ENCODE data around the gene TLL1. TPM values are rescaled to one million over a fixed set of nuclear protein-coding genes. Genes with fewer than 3 reads are reported as not detected.

TLL1 gene
- total RNA-seq, 1 donor from 2014 or later, result 7.8 TPM

DNA sequence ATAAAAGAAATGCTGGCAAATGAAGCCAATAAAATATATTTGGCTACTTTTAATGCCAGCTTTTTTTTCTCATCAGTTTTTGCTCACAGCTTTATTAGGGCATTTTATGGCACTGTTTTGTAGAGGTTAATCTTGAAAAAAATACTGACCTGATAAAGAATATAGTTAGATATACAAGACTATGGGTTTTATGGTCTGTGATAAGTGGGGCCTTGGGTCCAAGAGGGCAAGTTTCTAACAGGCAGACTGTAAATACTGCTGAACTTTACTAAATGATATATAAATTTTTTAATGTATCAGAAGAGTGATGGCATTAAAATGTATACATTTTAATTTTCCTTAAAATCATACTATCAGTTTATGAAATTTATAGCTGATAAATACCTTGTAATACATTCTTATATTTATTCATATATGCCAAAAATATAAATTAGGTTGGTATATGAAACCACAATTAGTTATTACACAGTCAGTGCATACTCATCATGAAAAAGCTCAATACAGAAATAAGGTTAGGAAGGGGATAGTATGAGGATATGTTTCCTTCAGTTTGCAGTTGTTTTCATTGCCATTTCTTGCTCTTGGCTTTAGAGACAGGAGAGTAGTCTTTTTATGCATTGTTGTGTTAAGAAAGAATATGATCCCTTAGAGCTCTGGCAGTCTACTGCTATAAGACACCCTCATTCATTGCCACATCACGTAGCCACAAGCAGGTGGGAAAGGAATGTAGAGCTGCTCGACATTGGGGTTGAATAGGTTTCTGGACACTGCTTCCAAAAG, 146.6 kb downstream of the TLL1 start:
- intact Hi-C loops (cut with DNase I), result no loop called here
- Histone ChIP-seq H3K9me3 (no peaks in the 10 kb centered on the region), H3K36me3 (no peaks in the 10 kb centered on the region), H3K27me3 (no peaks in the 10 kb centered on the region), H3K4me1 (no peaks in the 10 kb centered on the region), H3K27ac (no peak overlapping the region), H3K4me3 (no peak overlapping the region)
- TF ChIP-seq CTCF (IDR thresholded peaks at IDR 0.05), result no peak
- no peak for DNase-seq (ENCODE audit: low spot score in 2 of 2)

DNA sequence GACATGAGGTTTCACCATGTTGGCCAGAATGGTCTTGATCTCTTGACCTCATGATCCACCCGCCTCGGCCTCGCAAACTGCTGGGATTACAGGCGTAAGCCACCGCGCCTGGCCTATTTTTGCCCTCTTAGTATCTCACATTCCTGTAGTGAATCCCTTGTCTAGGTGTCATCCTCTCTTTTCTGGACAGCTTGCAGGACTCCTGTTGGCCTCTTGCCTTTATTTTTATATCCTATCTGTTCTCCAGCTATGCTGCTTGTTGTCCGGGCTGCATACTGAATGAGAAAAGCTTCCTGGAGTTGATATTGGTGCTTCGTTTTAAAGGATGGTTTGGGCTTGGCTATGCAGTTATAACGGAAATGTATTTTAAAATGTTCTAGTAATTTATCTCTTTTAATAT, 148.6 kb downstream of the TLL1 start:
- Histone ChIP-seq H3K36me3 (no peaks in the 10 kb centered on the region), H3K9me3 (no peaks in the 10 kb centered on the region), H3K27me3 (no peaks in the 10 kb centered on the region), H3K4me3 (no peak overlapping the region), H3K27ac (no peak overlapping the region), H3K4me1 (no peaks in the 10 kb centered on the region)
- intact Hi-C loops (cut with DNase I), result no loop called here
- no peak for TF ChIP-seq CTCF (IDR thresholded peaks at IDR 0.05)
- DNase-seq (ENCODE audit: low spot score in 2 of 2), result no peak

DNA sequence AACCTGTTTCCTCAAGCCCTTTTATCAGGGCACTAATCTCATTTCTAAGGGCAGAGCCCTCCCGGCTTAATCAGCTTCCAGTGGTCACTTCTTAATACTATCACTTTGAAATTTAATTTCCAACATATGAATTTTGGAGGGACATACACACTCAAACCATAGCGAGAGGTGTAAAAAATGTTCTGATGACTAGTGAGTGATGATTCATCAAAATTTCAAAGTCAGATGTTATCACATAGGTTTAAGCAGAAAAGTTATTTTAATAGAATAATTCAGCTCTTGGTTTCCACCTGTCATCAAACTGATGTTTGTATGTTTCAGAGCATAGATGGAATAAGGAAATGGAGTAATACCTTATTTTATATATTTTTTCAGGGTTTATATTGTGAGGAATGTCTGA, 161.9 kb downstream of the TLL1 start:
- intact Hi-C loops (cut with DNase I), result no loop called here
- no peaks in the 10 kb centered on the region for H3K27me3 ChIP-seq
- H3K36me3 ChIP-seq, result no peaks in the 10 kb centered on the region

GRCh38 chr4:166039822-166040221, 166.8 kb downstream of the TLL1 start:
- Histone ChIP-seq H3K27me3 (no peaks in the 10 kb centered on the region), H3K4me1 (no peaks in the 10 kb centered on the region), H3K9me3 (no peaks in the 10 kb centered on the region), H3K27ac (no peak overlapping the region), H3K36me3 (no peaks in the 10 kb centered on the region), H3K4me3 (no peak overlapping the region)
- intact Hi-C loops (cut with DNase I), result no loop called here
- TF ChIP-seq CTCF (IDR thresholded peaks at IDR 0.05), result no peak
- no peak for DNase-seq (ENCODE audit: low spot score in 2 of 2)

More for the DNA sequence above, 161.9 kb downstream of the TLL1 start:
- H3K4me1 ChIP-seq, result no peaks in the 10 kb centered on the region
- no peak for TF ChIP-seq CTCF (IDR thresholded peaks at IDR 0.05)
- H3K27ac ChIP-seq, result no peak overlapping the region
- no peak for DNase-seq (ENCODE audit: low spot score in 2 of 2)
- no peak overlapping the region for H3K4me3 ChIP-seq
- H3K9me3 ChIP-seq, result no peaks in the 10 kb centered on the region

DNA sequence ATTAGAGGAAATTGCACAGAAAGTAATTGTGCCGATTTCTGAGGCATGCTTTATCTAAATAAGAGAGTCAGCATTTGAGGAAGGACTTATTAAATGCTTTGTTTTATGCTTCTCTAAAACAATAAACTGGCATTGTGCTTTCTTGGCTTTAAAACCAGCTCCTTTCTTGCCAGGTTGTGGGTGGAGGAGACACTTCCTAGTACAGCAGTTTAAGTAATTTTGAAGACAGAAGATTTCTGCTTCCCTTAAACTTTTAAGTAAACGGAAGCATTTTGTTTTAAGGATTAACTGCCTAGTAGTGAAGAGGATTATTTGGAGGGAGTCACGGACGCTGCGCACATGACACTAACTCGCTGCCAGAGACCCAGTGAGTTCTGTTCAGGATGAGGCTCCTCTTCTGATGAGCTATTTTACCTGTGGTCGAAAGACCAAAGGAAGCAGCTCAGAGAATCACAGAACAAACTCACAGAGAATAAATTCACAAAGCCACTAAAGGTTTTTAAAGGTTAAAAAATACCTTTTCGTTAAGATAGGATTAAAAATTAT, 169.5 kb downstream of the TLL1 start:
- no peaks in the 10 kb centered on the region for H3K9me3 ChIP-seq
- H3K4me1 ChIP-seq, result no peaks in the 10 kb centered on the region
- intact Hi-C loops (cut with DNase I), result no loop called here
- H3K27ac ChIP-seq, result no peak overlapping the region
- no peaks in the 10 kb centered on the region for H3K27me3 ChIP-seq
- H3K36me3 ChIP-seq, result no peaks in the 10 kb centered on the region
- TF ChIP-seq CTCF (IDR thresholded peaks at IDR 0.05), result no peak
- no peak overlapping the region for H3K4me3 ChIP-seq
- no peak for DNase-seq (ENCODE audit: low spot score in 2 of 2)
